ENCODE results near the gene PRDM15.

DNA sequence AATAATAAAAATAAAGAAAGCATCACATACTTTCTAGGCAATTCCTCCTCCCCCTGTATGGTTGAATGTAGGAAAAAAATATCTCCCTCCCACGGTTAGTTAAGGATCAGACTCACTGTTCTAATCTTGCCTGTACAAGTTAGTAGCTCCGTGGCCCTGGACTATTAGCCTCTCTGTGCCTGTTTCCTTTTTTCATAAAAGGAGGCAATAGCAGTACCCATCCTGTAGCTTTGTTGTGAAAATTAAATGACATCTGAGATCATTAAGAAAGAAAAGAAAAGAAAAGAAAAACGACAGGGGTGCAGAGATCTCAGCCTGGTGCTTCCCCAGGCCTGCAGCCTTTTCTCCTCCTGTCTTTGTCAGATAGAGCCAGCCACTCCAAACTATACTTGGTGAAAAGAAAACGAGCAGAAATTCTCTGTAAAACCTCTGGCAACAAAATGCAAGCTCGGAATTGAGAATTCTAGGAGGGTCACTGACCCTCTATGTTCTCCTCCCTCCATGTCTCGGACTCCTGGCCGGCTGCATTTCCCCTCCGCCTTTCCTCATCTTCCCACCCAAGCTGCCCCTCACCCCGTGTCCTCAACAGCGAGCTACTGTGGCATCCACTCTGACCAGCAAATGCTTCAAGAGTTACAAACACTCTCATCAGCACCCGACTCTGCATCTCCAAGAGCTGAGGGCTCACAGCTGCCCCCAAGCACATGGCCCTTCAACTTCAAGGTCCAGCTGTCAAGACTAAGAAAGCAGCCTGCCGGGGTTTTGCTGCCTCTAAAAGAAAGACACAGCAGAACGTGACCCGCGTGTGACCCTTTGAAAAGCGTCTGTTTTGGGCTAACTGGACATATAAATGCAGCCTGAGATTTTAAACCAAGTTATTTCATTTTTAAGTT, 125.9 kb downstream of the PRDM15 start:
- TF ChIP-seq POLR2AphosphoS5 (IDR thresholded peaks at IDR 0.05; ENCODE audit: low read depth, low read length), result 0 out of 2 replicates have a peak, but pooled peaks have one; percentile 3
- TF ChIP-seq, protein P1, sequence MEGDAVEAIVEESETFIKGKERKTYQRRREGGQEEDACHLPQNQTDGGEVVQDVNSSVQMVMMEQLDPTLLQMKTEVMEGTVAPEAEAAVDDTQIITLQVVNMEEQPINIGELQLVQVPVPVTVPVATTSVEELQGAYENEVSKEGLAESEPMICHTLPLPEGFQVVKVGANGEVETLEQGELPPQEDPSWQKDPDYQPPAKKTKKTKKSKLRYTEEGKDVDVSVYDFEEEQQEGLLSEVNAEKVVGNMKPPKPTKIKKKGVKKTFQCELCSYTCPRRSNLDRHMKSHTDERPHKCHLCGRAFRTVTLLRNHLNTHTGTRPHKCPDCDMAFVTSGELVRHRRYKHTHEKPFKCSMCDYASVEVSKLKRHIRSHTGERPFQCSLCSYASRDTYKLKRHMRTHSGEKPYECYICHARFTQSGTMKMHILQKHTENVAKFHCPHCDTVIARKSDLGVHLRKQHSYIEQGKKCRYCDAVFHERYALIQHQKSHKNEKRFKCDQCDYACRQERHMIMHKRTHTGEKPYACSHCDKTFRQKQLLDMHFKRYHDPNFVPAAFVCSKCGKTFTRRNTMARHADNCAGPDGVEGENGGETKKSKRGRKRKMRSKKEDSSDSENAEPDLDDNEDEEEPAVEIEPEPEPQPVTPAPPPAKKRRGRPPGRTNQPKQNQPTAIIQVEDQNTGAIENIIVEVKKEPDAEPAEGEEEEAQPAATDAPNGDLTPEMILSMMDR (IDR thresholded peaks at IDR 0.05), result no peak
- TF ChIP-seq, protein P2, sequence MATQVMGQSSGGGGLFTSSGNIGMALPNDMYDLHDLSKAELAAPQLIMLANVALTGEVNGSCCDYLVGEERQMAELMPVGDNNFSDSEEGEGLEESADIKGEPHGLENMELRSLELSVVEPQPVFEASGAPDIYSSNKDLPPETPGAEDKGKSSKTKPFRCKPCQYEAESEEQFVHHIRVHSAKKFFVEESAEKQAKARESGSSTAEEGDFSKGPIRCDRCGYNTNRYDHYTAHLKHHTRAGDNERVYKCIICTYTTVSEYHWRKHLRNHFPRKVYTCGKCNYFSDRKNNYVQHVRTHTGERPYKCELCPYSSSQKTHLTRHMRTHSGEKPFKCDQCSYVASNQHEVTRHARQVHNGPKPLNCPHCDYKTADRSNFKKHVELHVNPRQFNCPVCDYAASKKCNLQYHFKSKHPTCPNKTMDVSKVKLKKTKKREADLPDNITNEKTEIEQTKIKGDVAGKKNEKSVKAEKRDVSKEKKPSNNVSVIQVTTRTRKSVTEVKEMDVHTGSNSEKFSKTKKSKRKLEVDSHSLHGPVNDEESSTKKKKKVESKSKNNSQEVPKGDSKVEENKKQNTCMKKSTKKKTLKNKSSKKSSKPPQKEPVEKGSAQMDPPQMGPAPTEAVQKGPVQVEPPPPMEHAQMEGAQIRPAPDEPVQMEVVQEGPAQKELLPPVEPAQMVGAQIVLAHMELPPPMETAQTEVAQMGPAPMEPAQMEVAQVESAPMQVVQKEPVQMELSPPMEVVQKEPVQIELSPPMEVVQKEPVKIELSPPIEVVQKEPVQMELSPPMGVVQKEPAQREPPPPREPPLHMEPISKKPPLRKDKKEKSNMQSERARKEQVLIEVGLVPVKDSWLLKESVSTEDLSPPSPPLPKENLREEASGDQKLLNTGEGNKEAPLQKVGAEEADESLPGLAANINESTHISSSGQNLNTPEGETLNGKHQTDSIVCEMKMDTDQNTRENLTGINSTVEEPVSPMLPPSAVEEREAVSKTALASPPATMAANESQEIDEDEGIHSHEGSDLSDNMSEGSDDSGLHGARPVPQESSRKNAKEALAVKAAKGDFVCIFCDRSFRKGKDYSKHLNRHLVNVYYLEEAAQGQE (IDR thresholded peaks at IDR 0.05; ENCODE audit: insufficient read depth in 1 of 2, low read depth in 2 of 2, low read length in 1 of 2), result no peak
- no peak for TF ChIP-seq SIN3A (IDR thresholded peaks at IDR 0.05; ENCODE audit: borderline replicate concordance, insufficient read depth, low read depth, low read length)
